ENCODE measurements around the gene HPSE2.

DNA sequence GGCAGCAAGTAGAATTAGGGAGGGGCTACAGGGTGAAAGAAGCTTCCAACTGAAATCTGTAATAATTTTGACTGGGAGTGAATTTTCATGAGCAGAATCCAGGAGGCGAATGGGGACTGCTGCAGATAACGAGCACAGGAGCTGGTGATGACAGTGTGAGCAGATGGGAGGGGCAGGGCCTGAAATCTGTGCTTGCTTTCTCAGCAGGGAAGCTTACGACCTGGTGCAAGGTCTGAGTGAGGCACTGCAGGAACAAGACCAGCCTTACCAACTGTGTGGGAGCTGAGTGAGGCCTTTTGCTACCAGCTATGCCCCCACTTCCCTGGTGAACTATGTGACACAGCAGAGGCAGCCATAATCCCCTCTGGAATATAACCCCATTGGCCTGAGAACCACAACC, 109.8 kb downstream of the HPSE2 start:
- TF ChIP-seq, protein P1, sequence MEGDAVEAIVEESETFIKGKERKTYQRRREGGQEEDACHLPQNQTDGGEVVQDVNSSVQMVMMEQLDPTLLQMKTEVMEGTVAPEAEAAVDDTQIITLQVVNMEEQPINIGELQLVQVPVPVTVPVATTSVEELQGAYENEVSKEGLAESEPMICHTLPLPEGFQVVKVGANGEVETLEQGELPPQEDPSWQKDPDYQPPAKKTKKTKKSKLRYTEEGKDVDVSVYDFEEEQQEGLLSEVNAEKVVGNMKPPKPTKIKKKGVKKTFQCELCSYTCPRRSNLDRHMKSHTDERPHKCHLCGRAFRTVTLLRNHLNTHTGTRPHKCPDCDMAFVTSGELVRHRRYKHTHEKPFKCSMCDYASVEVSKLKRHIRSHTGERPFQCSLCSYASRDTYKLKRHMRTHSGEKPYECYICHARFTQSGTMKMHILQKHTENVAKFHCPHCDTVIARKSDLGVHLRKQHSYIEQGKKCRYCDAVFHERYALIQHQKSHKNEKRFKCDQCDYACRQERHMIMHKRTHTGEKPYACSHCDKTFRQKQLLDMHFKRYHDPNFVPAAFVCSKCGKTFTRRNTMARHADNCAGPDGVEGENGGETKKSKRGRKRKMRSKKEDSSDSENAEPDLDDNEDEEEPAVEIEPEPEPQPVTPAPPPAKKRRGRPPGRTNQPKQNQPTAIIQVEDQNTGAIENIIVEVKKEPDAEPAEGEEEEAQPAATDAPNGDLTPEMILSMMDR (IDR thresholded peaks at IDR 0.05), result no peak
- TF ChIP-seq, protein P2, sequence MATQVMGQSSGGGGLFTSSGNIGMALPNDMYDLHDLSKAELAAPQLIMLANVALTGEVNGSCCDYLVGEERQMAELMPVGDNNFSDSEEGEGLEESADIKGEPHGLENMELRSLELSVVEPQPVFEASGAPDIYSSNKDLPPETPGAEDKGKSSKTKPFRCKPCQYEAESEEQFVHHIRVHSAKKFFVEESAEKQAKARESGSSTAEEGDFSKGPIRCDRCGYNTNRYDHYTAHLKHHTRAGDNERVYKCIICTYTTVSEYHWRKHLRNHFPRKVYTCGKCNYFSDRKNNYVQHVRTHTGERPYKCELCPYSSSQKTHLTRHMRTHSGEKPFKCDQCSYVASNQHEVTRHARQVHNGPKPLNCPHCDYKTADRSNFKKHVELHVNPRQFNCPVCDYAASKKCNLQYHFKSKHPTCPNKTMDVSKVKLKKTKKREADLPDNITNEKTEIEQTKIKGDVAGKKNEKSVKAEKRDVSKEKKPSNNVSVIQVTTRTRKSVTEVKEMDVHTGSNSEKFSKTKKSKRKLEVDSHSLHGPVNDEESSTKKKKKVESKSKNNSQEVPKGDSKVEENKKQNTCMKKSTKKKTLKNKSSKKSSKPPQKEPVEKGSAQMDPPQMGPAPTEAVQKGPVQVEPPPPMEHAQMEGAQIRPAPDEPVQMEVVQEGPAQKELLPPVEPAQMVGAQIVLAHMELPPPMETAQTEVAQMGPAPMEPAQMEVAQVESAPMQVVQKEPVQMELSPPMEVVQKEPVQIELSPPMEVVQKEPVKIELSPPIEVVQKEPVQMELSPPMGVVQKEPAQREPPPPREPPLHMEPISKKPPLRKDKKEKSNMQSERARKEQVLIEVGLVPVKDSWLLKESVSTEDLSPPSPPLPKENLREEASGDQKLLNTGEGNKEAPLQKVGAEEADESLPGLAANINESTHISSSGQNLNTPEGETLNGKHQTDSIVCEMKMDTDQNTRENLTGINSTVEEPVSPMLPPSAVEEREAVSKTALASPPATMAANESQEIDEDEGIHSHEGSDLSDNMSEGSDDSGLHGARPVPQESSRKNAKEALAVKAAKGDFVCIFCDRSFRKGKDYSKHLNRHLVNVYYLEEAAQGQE (IDR thresholded peaks at IDR 0.05; ENCODE audit: insufficient read depth in 1 of 2, low read depth in 2 of 2, low read length in 1 of 2), result no peak
